Ectodermal cell (in vitro differentiated cells): ENCODE measurements around the gene RIN3.

Experiments used
- H3K27ac ChIP-seq: 2 replicates; pipeline ENCODE4 v1.7.0; 2013; ENCODE audit warnings: mild to moderate bottlenecking, low read depth, low read length; ENCODE audit not compliant: insufficient read depth, poor library complexity, severe bottlenecking
- H3K27me3 ChIP-seq: 2 replicates; pipeline ENCODE4 v1.7.0; 2013; ENCODE audit warnings: mild to moderate bottlenecking, low read length; ENCODE audit not compliant: insufficient read depth, control insufficient read depth, poor library complexity, severe bottlenecking
- H3K36me3 ChIP-seq: one replicate; pipeline ENCODE4 v1.7.0; 2013; ENCODE audit warnings: low read length; ENCODE audit not compliant: control insufficient read depth, insufficient read depth
- H3K4me1 ChIP-seq: one replicate; pipeline ENCODE4 v1.7.0; 2013; ENCODE audit warnings: low read length; ENCODE audit not compliant: control insufficient read depth, insufficient read depth
- H3K4me3 ChIP-seq: 2 replicates; pipeline ENCODE4 v1.7.0; 2013; ENCODE audit warnings: low read depth, low read length, control low read depth; ENCODE audit not compliant: insufficient read depth
- H3K9me3 ChIP-seq: 2 replicates; pipeline ENCODE4 v1.7.0; 2013; ENCODE audit warnings: mild to moderate bottlenecking, low read length, moderate library complexity; ENCODE audit not compliant: control insufficient read depth
- WGBS, 2 experiments: methylation state at CpG; one replicate each; pipeline ENCODE4 v1.1.7; 2013; ENCODE audit warnings: missing lambda C conversion rate in 2 of 2; 5-methylcytosine and 5-hydroxymethylcytosine counted together

RIN3 gene

GRCh38 chr14:92655419-92656201, 142.0 kb downstream of the RIN3 start:
- 92 to 93% methylated on average over 13 of the region's 13 CpGs for WGBS, 2 experiments
- H3K27ac ChIP-seq: no peak overlapping the region
- no peaks in the 10 kb centered on the region for H3K36me3 ChIP-seq
- H3K4me1 ChIP-seq: no peaks in the 10 kb centered on the region
- no peaks in the 10 kb centered on the region for H3K9me3 ChIP-seq
- H3K27me3 ChIP-seq: no peaks in the 10 kb centered on the region
- no peak overlapping the region for H3K4me3 ChIP-seq

- no peaks in the 10 kb centered on the region for H3K9me3 ChIP-seq
- H3K27ac ChIP-seq: no peak overlapping the region
- H3K4me3 ChIP-seq: no peak overlapping the region
- H3K27me3 ChIP-seq: no peaks in the 10 kb centered on the region
- WGBS, 2 experiments: 90 to 91% methylated on average over 8 of the region's 8 CpGs
- no peaks in the 10 kb centered on the region for H3K36me3 ChIP-seq
- H3K4me1 ChIP-seq: no peaks in the 10 kb centered on the region
These were observed 142.9 kb downstream of the RIN3 start for GRCh38 chr14:92656306-92657081.

- 85 to 86% methylated on average over 13 of the region's 13 CpGs for WGBS, 2 experiments
- H3K27ac ChIP-seq: no peak overlapping the region
These were observed 144.0 kb downstream of the RIN3 start for GRCh38 chr14:92657457-92658142.

GRCh38 chr14:92658160-92658559, 144.6 kb downstream of the RIN3 start:
- no peaks in the 10 kb centered on the region for H3K9me3 ChIP-seq
- no peak overlapping the region for H3K27ac ChIP-seq
- H3K27me3 ChIP-seq: no peaks in the 10 kb centered on the region
- WGBS, 2 experiments: 87% methylated on average over 13 of the region's 13 CpGs
- H3K36me3 ChIP-seq: no peaks in the 10 kb centered on the region
- peaks cover 4% of the 10 kb centered on the region for H3K4me1 ChIP-seq
- no peak overlapping the region for H3K4me3 ChIP-seq

More at GRCh38 chr14:92657457-92658142, 144.0 kb downstream of the RIN3 start:
- Histone ChIP-seq H3K9me3 (no peaks in the 10 kb centered on the region), H3K4me1 (peaks cover 4% of the 10 kb centered on the region), H3K4me3 (no peak overlapping the region), H3K27me3 (no peaks in the 10 kb centered on the region), H3K36me3 (no peaks in the 10 kb centered on the region)

- Histone ChIP-seq H3K4me3 (no peak overlapping the region), H3K4me1 (peaks cover 4% of the 10 kb centered on the region), H3K27ac (no peak overlapping the region), H3K36me3 (no peaks in the 10 kb centered on the region), H3K9me3 (no peaks in the 10 kb centered on the region), H3K27me3 (no peaks in the 10 kb centered on the region)
These were observed 145.1 kb downstream of the RIN3 start for GRCh38 chr14:92658684-92659083.

- WGBS, 2 experiments: 85% methylated on average over 11 of the region's 11 CpGs
- H3K4me1 ChIP-seq: peaks cover 4% of the 10 kb centered on the region
- no peaks in the 10 kb centered on the region for H3K9me3 ChIP-seq
- no peak overlapping the region for H3K27ac ChIP-seq
- H3K36me3 ChIP-seq: no peaks in the 10 kb centered on the region
- no peak overlapping the region for H3K4me3 ChIP-seq
- H3K27me3 ChIP-seq: no peaks in the 10 kb centered on the region
These were observed 146.4 kb downstream of the RIN3 start for GRCh38 chr14:92659765-92660561.

GRCh38 chr14:92660571-92660970, 147.0 kb downstream of the RIN3 start:
- H3K9me3 ChIP-seq: no peaks in the 10 kb centered on the region
- no peaks in the 10 kb centered on the region for H3K36me3 ChIP-seq
- no peak overlapping the region for H3K4me3 ChIP-seq
- 60 to 61% methylated on average over 3 of the region's 3 CpGs for WGBS, 2 experiments
- no peak overlapping the region for H3K27ac ChIP-seq
- H3K4me1 ChIP-seq: peaks cover 4% of the 10 kb centered on the region
- no peaks in the 10 kb centered on the region for H3K27me3 ChIP-seq

GRCh38 chr14:92663049-92663448, 149.5 kb downstream of the RIN3 start:
- Histone ChIP-seq H3K4me1 (peaks cover 10% of the 10 kb centered on the region), H3K4me3 (no peak overlapping the region), H3K9me3 (no peaks in the 10 kb centered on the region), H3K36me3 (no peaks in the 10 kb centered on the region), H3K27ac (no peak overlapping the region), H3K27me3 (no peaks in the 10 kb centered on the region)
- WGBS, 2 experiments: 95 to 97% methylated on average over 7 of the region's 7 CpGs

- Histone ChIP-seq H3K4me1 (peaks cover 10% of the 10 kb centered on the region), H3K27ac (no peak overlapping the region)
- WGBS, 2 experiments: 67 to 73% methylated on average over 8 of the region's 8 CpGs
These were observed 152.1 kb downstream of the RIN3 start for GRCh38 chr14:92665661-92666110.

More at GRCh38 chr14:92665661-92666110, 152.1 kb downstream of the RIN3 start:
- no peaks in the 10 kb centered on the region for H3K27me3 ChIP-seq
- no peaks in the 10 kb centered on the region for H3K36me3 ChIP-seq
- H3K9me3 ChIP-seq: no peaks in the 10 kb centered on the region
- no peak overlapping the region for H3K4me3 ChIP-seq
